GM12878 (cell line): Measurements from ENCODE around the gene MFN1. TPM values are rescaled to one million over a fixed set of nuclear protein-coding genes. Genes with fewer than 3 reads are reported as not detected.

Experiments used
- ATAC-seq: fragments of 200-7000 bp; cut with Tn5 transposase; 3 replicates; pipeline ENCODE4 v1.9.1; 2020; ENCODE audit warnings: mild to moderate bottlenecking, moderate library complexity
- BruUV-seq: library from RNA; stranded (reverse); fragments of 400-500 nt; replicated peaks from 2 replicates; lab custom pipeline; 2021; lab: Mats Ljungman, UMichigan
- CTCF ChIA-PET: fragments of 300-600 bp; sonication (Branson Sonifier 250); formaldehyde crosslinking; extraction: SDS; loops from one replicate; lab custom pipeline; 2021; ENCODE audit warnings: inconsistent platforms; lab: Yijun Ruan, JAX
- POLR2A ChIA-PET: fragments of 350-600 bp; formaldehyde crosslinking; extraction: SDS; loops from one replicate; lab custom pipeline; 2021; ENCODE audit warnings: inconsistent platforms; lab: Charles Lee
- RAD21 ChIA-PET: fragments of 300-600 bp; sonication (Branson Sonifier 250); formaldehyde crosslinking; loops from one replicate; lab custom pipeline; 2023; ENCODE audit warnings: antibody characterized with exemption; ENCODE audit not compliant: unreplicated experiment; lab: Charles Lee
- SMC1A ChIA-PET: fragments of 300-600 bp; sonication (Branson Sonifier 250); formaldehyde crosslinking; loops from one replicate; lab custom pipeline; 2023; ENCODE audit not compliant: unreplicated experiment, uncharacterized antibody; lab: Charles Lee
- DNase-seq: peaks from one replicate; pipeline ENCODE4 v3.0.0-alpha.2; 2011; ENCODE audit warnings: low read depth, low spot score
- FAIRE-seq: peaks from 3 replicates; lab custom pipeline; 2011; peaks lifted over from hg19 to GRCh38; lab: Jason Lieb, UNC
- H2AFZ ChIP-seq: 2 replicates; pipeline ENCODE4 v1.6.0; 2011; ENCODE audit warnings: low read depth, low read length, control low read depth; ENCODE audit not compliant: control insufficient read depth
- H3K27ac ChIP-seq: 2 replicates; pipeline ENCODE4 v1.5.1; 2011; ENCODE audit warnings: control low read depth; ENCODE audit not compliant: control insufficient read depth, insufficient read depth
- H3K27me3 ChIP-seq, 2 experiments: replicated peaks in 1 of 2; 2 replicates each; pipeline versions ENCODE4 v1.6.0 to v1.6.1; 2011; ENCODE audit warnings: low read length in 1 of 2; ENCODE audit not compliant: control insufficient read depth in 2 of 2, insufficient read depth in 2 of 2
- H3K36me3 ChIP-seq, 2 experiments: 2 replicates each; pipeline ENCODE4 v1.5.1; 2011; ENCODE audit warnings: low read length in 1 of 2; ENCODE audit not compliant: control insufficient read depth in 2 of 2, insufficient read depth in 2 of 2
- H3K4me1 ChIP-seq: 2 replicates; pipeline ENCODE4 v1.6.1; 2011; ENCODE audit warnings: mild to moderate bottlenecking, low read length, moderate library complexity, mixed read lengths; ENCODE audit not compliant: control insufficient read depth, insufficient read depth
- H3K4me2 ChIP-seq: 2 replicates; pipeline ENCODE4 v1.6.0; 2011; ENCODE audit warnings: control low read depth; ENCODE audit not compliant: control insufficient read depth, insufficient read depth
- H3K4me3 ChIP-seq: fragments of 200-600 bp; sonication (generic); 2 replicates; pipeline ENCODE4 v1.5.1; 2016
- H3K79me2 ChIP-seq: 2 replicates; pipeline ENCODE4 v1.6.0; 2011; ENCODE audit warnings: low read length; ENCODE audit not compliant: control insufficient read depth, insufficient read depth
- H3K9ac ChIP-seq: 2 replicates; pipeline ENCODE4 v1.8.0; 2011; ENCODE audit warnings: low read length, control low read depth, mixed read lengths; ENCODE audit not compliant: control insufficient read depth, insufficient read depth
- H3K9me3 ChIP-seq: replicated peaks from 3 replicates; pipeline ENCODE4 v1.5.1; 2011; ENCODE audit warnings: mild to moderate bottlenecking, low read length; ENCODE audit not compliant: control insufficient read depth, insufficient read depth
- H4K20me1 ChIP-seq: 2 replicates; pipeline ENCODE4 v1.6.0; 2011; ENCODE audit not compliant: control insufficient read depth, insufficient read depth
- BMI1 ChIP-seq: fragments of 450-650 bp; IDR thresholded peaks from 2 replicates; pipeline ENCODE4 v1.6.1; 2016; ENCODE audit warnings: mild to moderate bottlenecking, moderate library complexity, borderline replicate concordance
- CBX3 ChIP-seq: fragments of 200-600 bp; sonication (generic); IDR thresholded peaks from 2 replicates; pipeline ENCODE4 v1.6.1; 2016; ENCODE audit warnings: low read depth, borderline replicate concordance
- EED ChIP-seq: sonication (generic); IDR thresholded peaks from 2 replicates; pipeline ENCODE4 v1.6.1; 2016; ENCODE audit warnings: antibody characterized with exemption, low read depth
- EGR1 ChIP-seq, 2 experiments: IDR thresholded peaks; 1 replicate in 1 of 2; 2 replicates in 1 of 2; pipeline ENCODE4 v1.6.1; 2011 to 2012; ENCODE audit warnings: low read depth in 2 of 2, low read length in 2 of 2, borderline replicate concordance in 1 of 2, mild to moderate bottlenecking in 1 of 2, moderate library complexity in 1 of 2
- ETV6 ChIP-seq, 2 experiments: fragments of 450-650 bp in 1 of 2; IDR thresholded peaks in 1 of 2; conservative IDR thresholded peaks in 1 of 2; 2 replicates each; pipeline ENCODE4 v1.6.1; 2014; ENCODE audit warnings: antibody characterized with exemption in 1 of 2, borderline replicate concordance in 1 of 2, low read depth in 1 of 2, mild to moderate bottlenecking in 1 of 2, moderate library complexity in 1 of 2
- FOS ChIP-seq: IDR thresholded peaks from 3 replicates; pipeline ENCODE4 v1.6.1; 2011; ENCODE audit warnings: borderline replicate concordance; ENCODE audit not compliant: insufficient read length; ENCODE audit errors: extremely low read depth
- HDAC6 ChIP-seq: fragments of 200-600 bp; sonication (generic); IDR thresholded peaks from one replicate; pipeline ENCODE4 v1.8.0; 2017; ENCODE audit warnings: antibody characterized with exemption; ENCODE audit not compliant: unreplicated experiment
- IKZF1 ChIP-seq: fragments of 450-650 bp; conservative IDR thresholded peaks from 2 replicates; pipeline ENCODE4 v1.6.1; 2017; ENCODE audit warnings: antibody characterized with exemption, mild to moderate bottlenecking
- IKZF2 ChIP-seq, 2 experiments: fragments of 450-650 bp; IDR thresholded peaks; 2 replicates each; pipeline ENCODE4 v1.6.1; 2017; ENCODE audit warnings: mild to moderate bottlenecking in 2 of 2, moderate library complexity in 2 of 2
- JUNB ChIP-seq: IDR thresholded peaks from 2 replicates; pipeline ENCODE4 v1.6.1; 2016; ENCODE audit warnings: antibody characterized with exemption, mild to moderate bottlenecking
- MTA3 ChIP-seq: IDR thresholded peaks from 2 replicates; pipeline ENCODE4 v1.6.1; 2012; ENCODE audit warnings: low read length, inconsistent platforms, borderline replicate concordance
- NFIC ChIP-seq: IDR thresholded peaks from 2 replicates; pipeline ENCODE4 v1.6.1; 2012; ENCODE audit warnings: low read depth, mild to moderate bottlenecking, inconsistent platforms, low read length, moderate library complexity
- NR2C2 ChIP-seq: IDR thresholded peaks from 2 replicates; pipeline ENCODE4 v1.6.1; 2011; ENCODE audit warnings: borderline replicate concordance, low read depth; ENCODE audit not compliant: control insufficient read depth, insufficient read length
- RUNX3 ChIP-seq: IDR thresholded peaks from 2 replicates; pipeline ENCODE4 v1.6.1; 2012; ENCODE audit warnings: low read length, inconsistent platforms
- SKIL ChIP-seq: fragments of 450-650 bp; IDR thresholded peaks from 2 replicates; pipeline ENCODE4 v1.6.1; 2017; ENCODE audit warnings: mild to moderate bottlenecking, low read depth, inconsistent platforms; ENCODE audit not compliant: poor library complexity, severe bottlenecking
- SREBF1 ChIP-seq: IDR thresholded peaks from 2 replicates; pipeline ENCODE4 v1.6.1; 2012; ENCODE audit warnings: mild to moderate bottlenecking, low read length
- WGBS: methylation state at CpG from one replicate; pipeline ENCODE4 v1.1.6; 2016; ENCODE audit warnings: low lambda C conversion rate; ENCODE audit not compliant: insufficient replicate concordance, insufficient coverage; ENCODE audit errors: missing lambda C conversion rate; 5-methylcytosine and 5-hydroxymethylcytosine counted together
- in situ Hi-C: fragments of 300-500 bp; cut with MboI; formaldehyde crosslinking; loops from 9 replicates; pipeline ENCODE4 v1.14.3; 2018; ENCODE audit warnings: mixed read lengths
- intact Hi-C: fragments of 100-400 bp; cut with micrococcal nuclease; formaldehyde crosslinking; loops from one replicate; pipeline ENCODE4 v1.14.2; 2022; ENCODE audit not compliant: unreplicated experiment
- polyA plus RNA-seq, 11 experiments: library from polyadenylated mRNA; depleted of rRNA in 4 of 11; unstranded in 6 of 11; stranded (reverse) in 5 of 11; fragments of >200 nt; fragmentation: Nextera tagmentation in 4 of 11; fragmentation: Illumina TruSeq in 1 of 11; extraction: Ambion mirVana in 4 of 11; extraction: Trizol in 1 of 11; gene quantifications; 1 replicate in 1 of 11; 2 replicates in 10 of 11; pipeline versions ENCODE4 v1.2.1 to v1.2.3, GENCODE V29; 2011 to 2016; ENCODE audit warnings: inconsistent platforms in 2 of 11, missing spikeins in 2 of 11, low read depth in 1 of 11
- total RNA-seq, 4 experiments: library from RNA; depleted of rRNA in 3 of 4; stranded (reverse); fragments of >200 nt in 3 of 4; fragmentation: Illumina TruSeq in 1 of 4; extraction: Trizol in 1 of 4; gene quantifications; 2 replicates each; pipeline versions ENCODE4 v1.2.1 to v1.2.3, GENCODE V29; 2013 to 2021
- TF ChIP-seq, protein P1 (sequence below): fragments of 450-650 bp; formaldehyde crosslinking; IDR thresholded peaks from 2 replicates; pipeline ENCODE4 v1.5.0; 2022; ENCODE audit warnings: mild to moderate bottlenecking, missing genetic modification characterization
- TF ChIP-seq, protein P2 (sequence below): IDR thresholded peaks from 2 replicates; pipeline ENCODE4 v1.6.1; 2012; ENCODE audit warnings: low read length, inconsistent platforms

Gene MFN1
- total and polyA plus RNA-seq, 10 of the 15 experiments (the other 5 are each of a cell fraction or from before 2014, with no cell fraction given): 14.4 to 120 (median 39.8) TPM

GRCh38 chr3:179432021-179432420 is 84.5 kb downstream of the MFN1 start:
- ATAC-seq (peak; percentile 83), DNase-seq (peak; percentile 40), FAIRE-seq (no peak)
- SMC1A ChIA-PET: interaction anchor here (1.3 kb wide), 1 partner anchor 78 kb away, joined by 4 read pairs; no protein-coding TSS in a partner anchor
- no peak overlapping the region for H3K9ac ChIP-seq
- no peaks in the 10 kb centered on the region for H3K36me3 ChIP-seq
- RAD21 ChIA-PET: no interaction called here
- no peaks in the 10 kb centered on the region for H3K27me3 ChIP-seq
- H3K27ac ChIP-seq: peak overlapping the region; percentile 10; the same call in 1 of the 2 replicates
- POLR2A ChIA-PET: no interaction called here
- BruUV-seq: no TSS peak
- no peak overlapping the region for H3K4me3 ChIP-seq
- H2AFZ ChIP-seq: peak overlapping the region; percentile 46
- H3K79me2 ChIP-seq: no peaks in the 10 kb centered on the region
- CTCF ChIA-PET: interaction anchor here (1.0 kb wide), 1 partner anchor 111 kb away, joined by 3 read pairs; no protein-coding TSS in a partner anchor
- peak overlapping the region; percentile 76; the same call in 1 of the 2 replicates for H3K4me2 ChIP-seq
- WGBS: 1% methylated on average over 3 of the region's 3 CpGs
- no peaks in the 10 kb centered on the region for H3K9me3 ChIP-seq
- H3K4me1 ChIP-seq: peaks cover 14% of the 10 kb centered on the region
- intact Hi-C loops: no loop called here
- in situ Hi-C loops: no loop called here
- H4K20me1 ChIP-seq: no peaks in the 10 kb centered on the region
- TF ChIP-seq JUNB (peak; percentile 51), NFIC (peak; percentile 64), EGR1 (IDR thresholded peaks at IDR 0.05; ENCODE audit: borderline replicate concordance in 1 of 2, low read depth in 2 of 2, low read length in 2 of 2) (no peak), EED (peak; percentile 68; the same call in 1 of the 2 replicates), IKZF2 (IDR thresholded peaks at IDR 0.05) (peak; percentile 74 to 77), ETV6 (conservative IDR thresholded peaks at IDR 0.05 in 1 of 2, IDR thresholded peaks at IDR 0.05 in 1 of 2; ENCODE audit: borderline replicate concordance in 1 of 2, low read depth in 1 of 2) (no peak), IKZF1 (peak; percentile 47), CBX3 (no peak), NR2C2 (no peak), BMI1 (peak; percentile 25; the same call in 1 of the 2 replicates), MTA3 (no peak), SKIL (peak; percentile 75), SREBF1 (no peak), FOS (no peak), HDAC6 (no peak), RUNX3 (peak; percentile 75)
- TF ChIP-seq, protein P1, sequence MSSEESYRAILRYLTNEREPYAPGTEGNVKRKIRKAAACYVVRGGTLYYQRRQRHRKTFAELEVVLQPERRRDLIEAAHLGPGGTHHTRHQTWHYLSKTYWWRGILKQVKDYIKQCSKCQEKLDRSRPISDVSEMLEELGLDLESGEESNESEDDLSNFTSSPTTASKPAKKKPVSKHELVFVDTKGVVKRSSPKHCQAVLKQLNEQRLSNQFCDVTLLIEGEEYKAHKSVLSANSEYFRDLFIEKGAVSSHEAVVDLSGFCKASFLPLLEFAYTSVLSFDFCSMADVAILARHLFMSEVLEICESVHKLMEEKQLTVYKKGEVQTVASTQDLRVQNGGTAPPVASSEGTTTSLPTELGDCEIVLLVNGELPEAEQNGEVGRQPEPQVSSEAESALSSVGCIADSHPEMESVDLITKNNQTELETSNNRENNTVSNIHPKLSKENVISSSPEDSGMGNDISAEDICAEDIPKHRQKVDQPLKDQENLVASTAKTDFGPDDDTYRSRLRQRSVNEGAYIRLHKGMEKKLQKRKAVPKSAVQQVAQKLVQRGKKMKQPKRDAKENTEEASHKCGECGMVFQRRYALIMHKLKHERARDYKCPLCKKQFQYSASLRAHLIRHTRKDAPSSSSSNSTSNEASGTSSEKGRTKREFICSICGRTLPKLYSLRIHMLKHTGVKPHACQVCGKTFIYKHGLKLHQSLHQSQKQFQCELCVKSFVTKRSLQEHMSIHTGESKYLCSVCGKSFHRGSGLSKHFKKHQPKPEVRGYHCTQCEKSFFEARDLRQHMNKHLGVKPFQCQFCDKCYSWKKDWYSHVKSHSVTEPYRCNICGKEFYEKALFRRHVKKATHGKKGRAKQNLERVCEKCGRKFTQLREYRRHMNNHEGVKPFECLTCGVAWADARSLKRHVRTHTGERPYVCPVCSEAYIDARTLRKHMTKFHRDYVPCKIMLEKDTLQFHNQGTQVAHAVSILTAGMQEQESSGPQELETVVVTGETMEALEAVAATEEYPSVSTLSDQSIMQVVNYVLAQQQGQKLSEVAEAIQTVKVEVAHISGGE: no peak
- TF ChIP-seq, protein P2, sequence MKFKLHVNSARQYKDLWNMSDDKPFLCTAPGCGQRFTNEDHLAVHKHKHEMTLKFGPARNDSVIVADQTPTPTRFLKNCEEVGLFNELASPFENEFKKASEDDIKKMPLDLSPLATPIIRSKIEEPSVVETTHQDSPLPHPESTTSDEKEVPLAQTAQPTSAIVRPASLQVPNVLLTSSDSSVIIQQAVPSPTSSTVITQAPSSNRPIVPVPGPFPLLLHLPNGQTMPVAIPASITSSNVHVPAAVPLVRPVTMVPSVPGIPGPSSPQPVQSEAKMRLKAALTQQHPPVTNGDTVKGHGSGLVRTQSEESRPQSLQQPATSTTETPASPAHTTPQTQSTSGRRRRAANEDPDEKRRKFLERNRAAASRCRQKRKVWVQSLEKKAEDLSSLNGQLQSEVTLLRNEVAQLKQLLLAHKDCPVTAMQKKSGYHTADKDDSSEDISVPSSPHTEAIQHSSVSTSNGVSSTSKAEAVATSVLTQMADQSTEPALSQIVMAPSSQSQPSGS: 0 out of 2 replicates have a peak, but pooled peaks have one; percentile 26
